ENCODE measurements around the gene UNC45A. TPM values are rescaled to one million over a fixed set of nuclear protein-coding genes. Genes with fewer than 3 reads are reported as not detected.

UNC45A gene
- total RNA-seq, 1 donor from 2014 or later: 95.3 TPM

DNA sequence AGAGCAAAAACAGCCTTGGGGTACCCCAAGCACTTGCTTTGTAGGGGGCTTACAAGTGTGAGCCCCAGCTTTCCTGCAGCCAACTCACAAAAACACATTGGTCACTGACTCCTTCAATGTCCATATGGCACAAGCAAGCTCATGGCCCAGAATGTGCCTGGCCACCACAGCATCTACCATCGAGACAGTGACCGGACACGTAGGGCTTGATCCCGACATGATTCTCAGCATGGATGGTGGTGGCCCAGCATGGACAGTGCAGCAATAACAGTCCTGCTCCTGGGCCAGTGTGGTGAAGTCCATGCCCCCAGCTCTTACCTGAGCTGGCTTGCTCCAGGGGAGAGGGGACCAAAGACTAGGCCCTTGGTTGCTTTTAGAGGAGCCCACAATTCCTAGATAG is 6.0 kb downstream of the UNC45A start:
- no peak for DNase-seq (ENCODE audit: extremely low read depth, low read depth, low spot score)

DNA sequence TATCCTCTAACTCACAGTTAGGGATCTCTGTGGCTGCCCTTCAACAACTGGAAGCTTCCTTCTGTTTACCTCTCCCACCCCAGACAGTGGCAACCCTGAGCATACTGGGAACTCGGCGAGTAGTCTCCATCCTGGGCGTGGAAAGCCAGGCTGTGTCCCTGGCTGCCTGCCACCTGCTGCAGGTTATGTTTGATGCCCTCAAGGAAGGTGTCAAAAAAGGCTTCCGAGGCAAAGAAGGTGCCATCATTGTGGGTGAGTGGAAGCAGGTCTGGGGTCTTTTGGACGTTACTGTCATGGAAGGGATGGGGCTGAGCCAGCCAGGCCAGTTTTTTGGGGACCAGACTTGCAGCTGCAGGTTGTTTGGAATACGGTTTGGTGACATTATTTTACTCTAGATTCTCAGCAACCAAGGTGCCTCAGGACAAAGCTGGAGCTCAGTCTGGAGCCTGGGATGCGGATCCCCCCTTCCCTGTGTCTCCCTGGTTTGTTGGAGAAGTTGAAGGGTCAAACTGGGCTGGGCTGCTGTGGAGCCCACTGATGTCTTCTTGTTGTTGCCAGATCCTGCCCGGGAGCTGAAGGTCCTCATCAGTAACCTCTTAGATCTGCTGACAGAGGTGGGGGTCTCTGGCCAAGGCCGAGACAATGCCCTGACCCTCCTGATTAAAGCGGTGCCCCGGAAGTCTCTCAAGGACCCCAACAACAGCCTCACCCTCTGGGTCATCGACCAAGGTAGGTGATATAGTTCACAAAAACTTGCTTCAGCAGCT is 7.5 kb downstream of the UNC45A start:
- DNase-seq (ENCODE audit: extremely low read depth, low read depth, low spot score): no peak

DNA sequence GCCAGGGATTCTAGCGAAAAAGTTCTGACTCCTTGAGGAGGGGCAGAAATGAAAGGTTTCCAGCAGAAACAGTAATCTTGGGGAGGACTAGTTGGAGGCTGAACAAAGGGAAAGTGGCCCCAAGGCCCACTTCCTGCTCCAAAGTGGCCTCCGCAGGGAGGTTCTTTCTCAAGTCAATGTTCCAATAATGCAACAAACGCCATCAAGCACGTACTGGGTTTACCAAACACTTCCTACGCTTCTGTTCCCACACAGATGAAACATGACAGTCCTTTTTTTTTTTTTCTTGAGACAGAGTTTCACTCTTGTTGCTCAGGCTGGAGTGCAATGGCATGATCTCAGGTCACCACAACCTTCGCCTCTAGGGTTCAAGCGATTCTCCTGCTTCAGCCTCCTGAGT is 10.0 kb downstream of the UNC45A start:
- DNase-seq (ENCODE audit: extremely low read depth, low read depth, low spot score): no peak

DNA sequence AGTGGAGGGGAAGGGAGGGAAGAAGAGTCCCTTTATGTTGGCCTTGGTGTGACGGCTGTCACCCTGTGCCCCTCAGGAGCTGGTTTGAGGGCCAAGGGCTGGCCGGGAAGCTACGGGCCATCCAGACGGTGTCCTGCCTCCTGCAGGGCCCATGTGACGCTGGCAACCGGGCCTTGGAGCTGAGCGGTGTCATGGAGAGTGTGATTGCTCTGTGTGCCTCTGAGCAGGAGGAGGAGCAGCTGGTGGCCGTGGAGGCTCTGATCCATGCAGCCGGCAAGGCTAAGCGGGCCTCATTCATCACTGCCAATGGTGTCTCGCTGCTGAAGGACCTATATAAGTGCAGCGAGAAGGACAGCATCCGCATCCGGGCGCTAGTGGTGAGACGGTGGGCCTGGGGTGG is 11.5 kb downstream of the UNC45A start:
- no peak for DNase-seq (ENCODE audit: extremely low read depth, low read depth, low spot score)

DNA sequence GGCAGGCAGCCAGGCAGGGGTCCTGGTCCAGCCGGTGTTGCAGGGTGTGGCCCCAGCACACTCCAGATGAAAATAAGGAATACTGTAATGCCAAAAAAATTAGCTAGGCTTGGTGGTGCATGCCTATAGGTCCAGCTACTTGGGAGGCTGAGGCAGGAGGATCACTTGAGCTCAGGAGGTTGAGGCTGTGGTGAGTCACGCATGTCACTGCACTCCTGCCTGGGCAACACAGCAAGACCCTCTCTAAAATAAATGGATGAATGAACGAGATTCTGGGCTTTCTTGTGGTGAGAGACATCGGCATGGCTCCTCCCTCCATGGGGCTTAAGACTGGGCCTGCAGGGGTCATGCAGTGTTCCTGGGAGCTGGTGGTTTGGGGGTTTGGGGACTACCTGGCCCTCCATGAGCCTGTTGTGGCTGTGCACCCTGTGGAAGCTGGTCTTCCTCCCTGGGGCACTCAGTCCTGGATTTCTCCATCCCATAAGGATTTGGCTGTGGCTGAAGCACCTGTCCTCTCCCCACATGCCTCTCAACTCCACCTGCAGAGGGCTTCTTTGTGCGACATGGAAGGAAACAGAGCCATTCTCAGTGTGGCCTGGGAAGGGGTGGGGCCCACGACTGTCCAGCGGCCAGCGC is 12.0 kb downstream of the UNC45A start:
- no peak for DNase-seq (ENCODE audit: extremely low read depth, low read depth, low spot score)

DNA sequence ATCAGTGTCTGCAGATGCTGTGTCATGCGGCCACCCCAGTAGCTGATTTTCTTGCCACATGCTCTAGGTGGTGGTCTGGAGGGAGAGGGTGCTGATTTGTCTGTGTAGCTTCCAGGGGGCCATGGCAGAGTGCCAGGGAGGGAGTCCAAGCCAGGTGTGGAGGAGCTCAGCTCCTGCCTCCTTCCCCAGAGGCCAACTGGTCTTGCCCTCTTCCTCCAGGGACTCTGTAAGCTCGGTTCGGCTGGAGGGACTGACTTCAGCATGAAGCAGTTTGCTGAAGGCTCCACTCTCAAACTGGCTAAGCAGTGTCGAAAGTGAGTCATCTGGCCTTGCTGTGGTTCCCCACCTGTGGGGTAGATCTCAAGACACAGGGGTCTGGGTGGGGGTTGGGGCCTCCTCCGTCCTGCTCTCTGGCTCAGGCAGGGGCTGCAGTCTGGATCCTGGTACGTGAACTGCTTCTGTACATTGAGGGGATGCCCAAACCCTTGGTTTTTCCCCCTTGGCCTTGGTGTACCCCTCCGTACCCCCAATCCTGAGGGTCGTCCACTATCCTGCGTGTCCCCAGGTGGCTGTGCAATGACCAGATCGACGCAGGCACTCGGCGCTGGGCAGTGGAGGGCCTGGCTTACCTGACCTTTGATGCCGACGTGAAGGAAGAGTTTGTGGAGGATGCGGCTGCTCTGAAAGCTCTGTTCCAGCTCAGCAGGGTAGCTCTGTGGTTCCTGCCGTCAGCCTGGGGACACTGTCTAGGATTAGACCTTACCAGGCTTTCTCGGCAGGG is 12.7 kb downstream of the UNC45A start:
- DNase-seq (ENCODE audit: extremely low read depth, low read depth, low spot score): no peak

DNA sequence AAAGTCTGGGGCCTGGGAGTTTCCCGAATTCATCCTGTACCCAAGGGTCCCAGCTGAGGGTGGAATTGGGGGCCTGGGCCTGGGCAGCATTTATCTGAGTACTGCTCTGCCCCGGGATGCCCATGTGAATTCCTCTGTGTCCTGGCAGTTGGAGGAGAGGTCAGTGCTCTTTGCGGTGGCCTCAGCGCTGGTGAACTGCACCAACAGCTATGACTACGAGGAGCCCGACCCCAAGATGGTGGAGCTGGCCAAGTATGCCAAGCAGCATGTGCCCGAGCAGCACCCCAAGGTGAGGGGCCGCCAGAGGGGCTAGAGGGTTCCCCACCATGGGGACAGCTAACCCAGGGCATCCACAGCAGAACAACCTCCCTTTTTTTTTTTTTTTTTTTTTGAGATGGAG is 13.4 kb downstream of the UNC45A start:
- no peak for DNase-seq (ENCODE audit: extremely low read depth, low read depth, low spot score)

DNA sequence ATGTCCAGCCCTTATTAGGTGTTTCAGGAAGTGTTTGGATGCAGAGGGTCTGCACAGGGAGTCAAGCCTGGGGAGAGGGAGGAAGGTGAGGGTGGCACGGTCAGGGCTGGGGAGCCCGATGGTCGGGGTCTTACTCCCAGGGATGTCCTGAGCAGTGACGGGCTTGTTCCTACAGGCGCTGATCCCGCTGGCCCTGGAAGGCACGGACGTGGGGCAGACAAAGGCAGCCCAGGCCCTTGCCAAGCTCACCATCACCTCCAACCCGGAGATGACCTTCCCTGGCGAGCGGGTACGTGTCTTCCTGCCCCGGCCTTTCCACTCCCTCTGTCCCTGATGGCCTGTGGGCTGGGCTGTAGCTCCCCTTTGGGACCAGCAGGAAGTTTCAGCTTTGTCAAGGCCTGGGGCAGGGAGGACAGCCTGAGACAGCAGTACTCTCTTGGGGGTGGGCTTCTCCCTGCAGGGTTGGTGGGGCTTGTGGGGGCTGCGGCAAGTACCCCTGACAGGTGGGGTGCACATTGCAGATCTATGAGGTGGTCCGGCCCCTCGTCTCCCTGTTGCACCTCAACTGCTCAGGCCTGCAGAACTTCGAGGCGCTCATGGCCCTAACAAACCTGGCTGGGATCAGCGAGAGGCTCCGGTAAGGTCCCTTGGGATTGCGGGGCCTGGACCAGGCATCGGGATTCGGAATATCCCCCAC is 15.0 kb downstream of the UNC45A start:
- DNase-seq (ENCODE audit: extremely low read depth, low read depth, low spot score): no peak

DNA sequence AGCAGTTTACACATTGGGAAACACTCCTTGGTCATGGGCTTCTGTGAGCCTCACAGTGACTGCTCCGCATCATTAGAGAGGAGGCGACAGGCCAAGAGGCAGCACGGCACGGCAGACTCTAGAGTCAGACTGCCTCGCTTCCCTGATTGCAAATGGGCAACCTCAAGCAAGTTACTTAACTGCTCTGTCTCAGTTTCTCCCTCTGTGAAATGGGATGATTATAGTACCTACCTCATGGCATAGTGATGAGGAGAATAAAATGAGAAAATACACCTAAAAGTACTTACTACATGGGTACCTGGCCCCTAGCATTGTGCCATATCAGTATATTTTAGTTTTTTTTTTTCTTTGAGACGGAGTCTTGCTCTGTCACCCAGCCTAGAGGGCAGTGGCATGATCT is 15.6 kb downstream of the UNC45A start:
- no peak for DNase-seq (ENCODE audit: extremely low read depth, low read depth, low spot score)

DNA sequence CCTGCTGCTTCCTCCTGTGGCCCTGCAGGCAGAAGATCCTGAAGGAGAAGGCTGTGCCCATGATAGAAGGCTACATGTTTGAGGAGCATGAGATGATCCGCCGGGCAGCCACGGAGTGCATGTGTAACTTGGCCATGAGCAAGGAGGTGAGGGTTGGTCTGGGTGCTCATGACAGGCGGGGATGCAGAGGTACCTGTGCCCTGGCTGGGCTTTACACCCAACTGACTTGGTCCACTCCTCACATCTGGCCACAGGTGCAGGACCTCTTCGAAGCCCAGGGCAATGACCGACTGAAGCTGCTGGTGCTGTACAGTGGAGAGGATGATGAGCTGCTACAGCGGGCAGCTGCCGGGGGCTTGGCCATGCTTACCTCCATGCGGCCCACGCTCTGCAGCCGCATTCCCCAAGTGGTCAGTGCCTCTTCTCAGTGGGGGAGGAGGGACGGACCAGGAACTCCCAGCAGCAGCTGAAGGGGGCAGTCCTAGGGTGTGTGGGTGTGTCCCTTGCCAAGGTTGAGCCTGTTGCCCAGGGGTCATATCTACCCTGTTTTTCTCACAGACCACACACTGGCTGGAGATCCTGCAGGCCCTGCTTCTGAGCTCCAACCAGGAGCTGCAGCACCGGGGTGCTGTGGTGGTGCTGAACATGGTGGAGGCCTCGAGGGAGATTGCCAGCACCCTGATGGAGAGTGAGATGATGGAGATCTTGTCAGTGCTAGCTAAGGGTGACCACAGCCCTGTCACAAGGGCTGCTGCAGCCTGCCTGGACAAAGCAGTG is 18.0 kb downstream of the UNC45A start:
- no peak for DNase-seq (ENCODE audit: extremely low read depth, low read depth, low spot score)

DNA sequence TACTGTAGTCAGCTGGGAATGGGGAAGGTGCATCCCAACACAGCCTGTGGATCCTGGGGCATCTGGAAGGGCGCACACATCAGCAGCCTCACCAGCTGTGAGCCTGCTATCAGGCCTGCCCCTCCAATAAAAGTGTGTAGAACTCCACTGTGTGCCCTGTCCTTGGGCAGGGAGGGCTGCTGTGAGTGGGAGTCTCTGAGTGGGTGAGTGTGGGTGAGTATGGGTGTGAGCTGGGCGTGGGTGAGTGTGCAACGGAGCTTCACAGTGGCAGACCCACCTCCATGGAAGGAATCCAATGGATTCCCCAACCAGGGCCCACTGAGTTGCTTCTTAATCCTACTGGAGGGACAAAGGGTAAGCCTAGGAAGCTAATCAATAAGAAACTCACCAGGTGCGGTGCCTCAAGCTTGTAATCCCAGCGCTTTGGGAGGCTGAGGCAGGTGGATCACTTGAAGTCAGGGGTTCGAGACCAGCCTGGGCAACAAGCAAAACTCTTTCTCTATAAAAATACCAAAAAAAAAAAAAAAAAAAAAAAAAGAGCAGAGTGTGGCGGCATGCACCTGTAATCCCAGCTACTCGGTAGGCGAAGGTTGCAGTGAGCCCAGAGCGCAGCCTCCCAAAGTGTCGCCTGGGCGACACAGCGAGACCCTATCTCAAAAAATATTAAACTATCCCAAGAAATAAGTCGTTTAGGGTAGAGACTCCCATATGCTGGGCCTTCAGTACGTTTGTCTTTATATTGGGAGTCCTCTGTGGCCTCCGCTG is 19.0 kb downstream of the UNC45A start:
- DNase-seq (ENCODE audit: extremely low read depth, low read depth, low spot score): no peak

DNA sequence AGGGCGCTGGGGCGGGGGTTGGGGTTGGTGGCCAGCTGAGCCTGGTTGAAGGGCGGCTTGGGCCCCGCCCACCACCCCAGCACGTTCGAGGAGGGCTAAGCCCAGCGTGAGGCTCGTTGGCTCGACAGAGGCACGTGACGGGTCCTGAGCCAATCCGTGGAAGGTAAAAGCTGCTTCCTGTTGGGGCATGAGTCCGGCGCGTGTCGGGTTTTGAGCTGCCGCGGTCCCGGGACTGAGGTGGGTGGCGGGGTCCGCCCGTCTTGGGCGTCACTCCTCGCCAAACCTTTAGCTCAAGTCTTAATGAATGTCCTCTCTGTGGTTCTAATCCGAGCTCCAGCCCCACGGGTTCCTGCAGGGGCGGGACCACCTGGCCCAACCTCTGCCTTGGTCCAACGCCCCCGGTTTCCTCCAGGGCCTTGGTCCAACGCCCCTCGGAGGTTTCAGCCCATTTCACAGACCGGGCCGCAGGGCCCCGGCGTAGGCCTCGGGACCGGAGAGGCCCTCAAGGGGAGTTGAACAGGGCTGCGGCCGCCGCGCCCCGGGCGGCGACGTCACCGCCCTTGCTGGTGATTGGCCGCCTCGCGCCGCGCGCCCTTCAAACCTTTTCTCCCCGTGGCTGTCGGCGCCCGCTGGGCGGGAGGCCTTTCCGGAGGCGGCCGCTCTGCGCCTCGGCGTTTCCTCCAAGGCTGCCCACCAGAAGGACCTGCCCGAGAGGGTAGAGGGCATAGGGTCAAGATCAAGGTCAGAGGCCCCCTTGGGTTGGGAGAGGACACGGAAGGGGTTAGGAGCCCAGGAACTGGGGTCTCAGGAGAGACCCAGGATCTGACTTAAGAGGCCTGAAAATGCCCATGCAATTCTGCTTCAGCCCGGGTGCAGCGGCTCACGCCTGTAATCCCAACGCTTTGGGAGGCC is 19.9 kb downstream of the UNC45A start, which contains the start of gene RCCD1:
TSS of gene RCCD1 (plus strand) at position 173 of the 912 bp plus-strand sequence. CDS start 1,851 bp downstream, outside the sequence.
- no peak for DNase-seq (ENCODE audit: extremely low read depth, low read depth, low spot score)

DNA sequence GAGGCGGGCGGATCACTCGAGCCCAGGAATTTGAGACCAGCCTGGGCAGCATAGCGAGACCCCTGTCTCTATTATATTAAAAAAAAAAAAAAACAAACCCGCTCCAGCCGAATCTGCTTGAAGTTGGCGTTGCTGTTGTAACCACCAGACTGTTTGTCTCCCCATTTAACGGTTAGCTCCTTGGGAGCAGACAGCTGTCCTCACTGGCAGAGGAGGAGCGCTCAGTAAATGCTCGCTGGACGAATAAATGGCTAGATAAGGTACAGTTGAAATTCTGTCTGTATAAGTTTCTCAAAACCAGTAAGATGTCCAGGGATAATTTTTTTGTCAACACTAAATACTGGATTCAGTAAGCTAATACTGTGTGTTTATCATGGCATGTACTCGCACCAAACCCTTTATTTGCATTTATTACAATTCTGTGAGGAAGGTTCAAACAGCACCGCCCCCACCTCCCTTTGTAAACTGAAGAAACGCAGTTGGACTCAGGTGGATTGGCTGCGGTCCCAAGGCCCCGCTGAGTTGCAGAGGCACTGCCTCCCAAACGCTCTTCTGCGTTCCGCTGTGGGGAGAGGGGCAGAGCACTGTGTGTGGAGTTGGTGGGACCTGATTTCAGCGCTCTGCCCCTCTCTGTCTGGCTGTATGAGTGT is 20.7 kb downstream of the UNC45A start:
- no peak for DNase-seq (ENCODE audit: extremely low read depth, low read depth, low spot score)

DNA sequence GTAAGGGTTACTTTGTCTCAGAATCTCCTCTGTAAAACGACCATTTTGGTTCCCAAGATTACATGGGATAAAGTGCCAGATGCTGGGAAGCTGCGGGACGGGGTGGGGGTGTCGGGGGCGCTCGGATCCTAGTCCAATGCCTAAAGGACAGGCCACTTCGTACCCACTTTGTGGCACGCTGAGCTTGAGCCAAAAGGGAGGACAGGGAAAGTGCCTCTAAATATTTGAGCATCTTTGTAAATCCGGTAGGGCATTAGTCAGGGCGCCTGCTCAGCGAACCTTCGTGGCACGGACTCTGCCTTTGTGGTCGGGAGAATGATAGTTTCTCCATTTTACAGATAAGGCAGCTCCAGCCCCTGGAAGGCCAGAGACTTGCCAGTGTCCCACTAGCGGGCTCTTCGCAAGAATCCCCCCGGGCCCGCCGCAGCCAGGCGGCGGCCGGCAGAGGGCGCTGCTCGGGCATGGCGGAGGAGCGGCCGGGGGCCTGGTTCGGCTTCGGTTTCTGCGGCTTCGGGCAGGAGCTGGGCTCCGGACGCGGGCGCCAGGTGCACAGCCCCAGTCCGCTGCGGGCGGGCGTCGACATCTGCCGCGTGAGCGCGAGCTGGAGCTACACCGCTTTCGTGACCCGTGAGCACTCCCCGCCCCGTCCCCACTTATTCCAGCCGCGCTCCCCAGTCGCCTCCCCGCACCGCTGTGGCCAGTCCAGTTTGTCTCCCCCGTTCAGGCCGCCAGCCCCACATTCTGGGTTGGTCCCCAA is 21.4 kb downstream of the UNC45A start:
- no peak for DNase-seq (ENCODE audit: extremely low read depth, low read depth, low spot score)

DNA sequence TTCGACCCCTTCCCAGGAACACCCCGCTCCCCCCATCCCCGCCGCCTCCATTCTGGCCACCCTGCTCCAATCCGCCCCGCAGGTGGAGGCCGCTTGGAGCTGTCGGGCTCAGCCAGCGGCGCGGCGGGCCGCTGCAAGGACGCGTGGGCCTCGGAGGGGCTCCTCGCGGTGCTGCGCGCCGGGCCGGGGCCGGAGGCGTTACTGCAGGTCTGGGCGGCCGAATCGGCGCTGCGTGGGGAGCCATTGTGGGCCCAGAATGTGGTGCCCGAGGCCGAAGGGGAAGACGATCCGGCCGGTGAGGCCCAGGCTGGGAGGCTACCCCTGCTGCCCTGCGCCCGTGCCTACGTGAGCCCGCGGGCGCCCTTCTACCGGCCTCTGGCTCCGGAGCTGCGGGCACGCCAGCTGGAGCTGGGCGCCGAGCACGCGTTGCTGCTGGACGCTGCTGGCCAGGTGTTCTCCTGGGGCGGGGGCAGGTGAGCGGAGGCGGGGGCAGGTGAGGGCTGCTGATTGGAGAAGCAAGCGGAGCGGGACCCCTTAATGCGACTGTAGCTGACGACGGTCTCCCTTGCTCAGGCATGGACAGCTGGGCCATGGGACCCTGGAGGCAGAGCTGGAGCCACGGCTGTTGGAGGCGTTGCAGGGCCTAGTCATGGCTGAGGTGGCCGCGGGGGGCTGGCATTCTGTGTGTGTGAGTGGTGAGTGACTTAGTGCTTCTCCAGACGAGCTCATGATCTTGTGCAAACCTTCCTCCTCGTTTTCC is 22.1 kb downstream of the UNC45A start:
- no peak for DNase-seq (ENCODE audit: extremely low read depth, low read depth, low spot score)

DNA sequence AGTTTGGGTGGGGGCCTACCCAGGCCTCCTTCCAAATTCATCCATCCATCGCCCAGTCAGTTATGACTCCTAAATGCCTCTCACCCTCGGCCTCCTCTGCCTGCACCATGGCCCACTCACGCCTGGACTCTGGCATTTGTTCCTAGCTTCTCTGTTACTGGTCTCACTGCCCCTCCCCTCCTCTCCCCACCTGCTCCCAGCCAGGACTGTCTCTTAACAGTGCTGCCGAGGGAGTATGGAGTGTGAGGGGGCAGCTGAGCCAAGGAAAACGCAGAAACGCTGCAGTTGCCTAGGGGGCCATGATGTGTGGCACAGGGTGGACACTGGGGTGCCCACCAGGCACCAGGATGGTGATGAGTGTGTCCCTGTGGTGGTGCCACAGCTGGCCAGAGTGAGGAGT is 22.7 kb downstream of the UNC45A start:
- no peak for DNase-seq (ENCODE audit: extremely low read depth, low read depth, low spot score)
